ENCODE measurements around the gene ABCA4.

ABCA4 gene

GRCh38 chr1:94006604-94007003, 114.3 kb downstream of the ABCA4 start:
- TF ChIP-seq CTCF (IDR thresholded peaks at IDR 0.05) = no peak

GRCh38 chr1:94004924-94005323, 116.0 kb downstream of the ABCA4 start:
- no peak for TF ChIP-seq CTCF (IDR thresholded peaks at IDR 0.05)

- no peak for TF ChIP-seq CTCF (IDR thresholded peaks at IDR 0.05)
These were observed 118.7 kb downstream of the ABCA4 start for GRCh38 chr1:94002046-94002787.

GRCh38 chr1:94001397-94002045, 119.4 kb downstream of the ABCA4 start:
- TF ChIP-seq CTCF (IDR thresholded peaks at IDR 0.05) = no peak

GRCh38 chr1:94000510-94001282, 120.3 kb downstream of the ABCA4 start:
- TF ChIP-seq CTCF (IDR thresholded peaks at IDR 0.05) = no peak

- TF ChIP-seq CTCF (IDR thresholded peaks at IDR 0.05) = no peak
These were observed 121.0 kb downstream of the ABCA4 start for GRCh38 chr1:93999840-94000415.

- no peak for TF ChIP-seq CTCF (IDR thresholded peaks at IDR 0.05)
These were observed 123.2 kb downstream of the ABCA4 start for GRCh38 chr1:93997756-93998155.
